ENCODE measurements around the gene ONECUT2. TPM values are rescaled to one million over a fixed set of nuclear protein-coding genes. Genes with fewer than 3 reads are reported as not detected.

ONECUT2 gene
- total RNA-seq, 1 experiment from 2014 or later = 4.3 TPM

DNA sequence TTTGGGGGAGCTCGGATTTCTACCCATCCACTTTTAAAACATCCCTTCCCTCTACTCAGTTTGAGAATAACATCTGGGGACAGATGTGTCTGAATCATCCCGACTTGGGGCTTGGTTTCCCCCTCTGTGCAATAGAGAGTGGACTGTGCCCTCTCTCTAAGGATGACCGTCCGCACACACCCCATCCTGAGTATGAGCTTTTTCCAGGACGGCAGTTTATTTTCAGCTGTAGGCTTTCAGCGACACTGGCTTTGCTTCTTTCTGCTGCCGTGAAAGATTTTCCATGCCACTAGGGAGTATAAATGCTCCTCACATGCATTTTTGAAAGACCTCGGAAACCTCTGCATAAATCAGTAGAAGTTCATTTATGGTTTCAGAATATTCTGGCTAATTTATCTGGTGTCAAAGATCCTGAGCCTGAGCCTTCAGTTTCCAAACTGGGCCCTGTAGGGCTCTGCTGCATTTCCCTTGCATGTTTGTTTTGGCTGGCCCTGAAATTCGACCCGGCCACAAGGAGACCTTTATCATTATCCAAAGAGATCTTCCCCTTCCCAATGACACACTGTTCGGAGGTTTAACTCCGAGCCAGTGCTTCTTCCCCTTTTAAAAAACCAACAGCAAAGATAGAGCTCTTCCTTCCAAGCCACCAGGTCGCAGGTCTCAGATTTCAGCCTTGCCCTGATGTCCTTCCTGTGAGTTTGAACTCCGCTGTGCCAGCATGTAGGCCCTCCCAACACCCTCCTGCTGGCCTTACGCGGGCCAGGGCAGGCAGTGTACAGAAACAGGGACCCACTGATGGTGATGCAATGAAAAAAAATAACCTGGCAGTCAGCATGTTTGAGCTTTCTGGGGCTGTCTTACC is 98.1 kb downstream of the ONECUT2 start:
- no peaks in the 10 kb centered on the region for H3K36me3 ChIP-seq (ENCODE audit: control insufficient read depth in 1 of 2, insufficient read depth in 2 of 2, low read length in 2 of 2)
- TF ChIP-seq POLR2AphosphoS5 (IDR thresholded peaks at IDR 0.05; ENCODE audit: low read depth, low read length) = no peak
- TF ChIP-seq, protein P1, sequence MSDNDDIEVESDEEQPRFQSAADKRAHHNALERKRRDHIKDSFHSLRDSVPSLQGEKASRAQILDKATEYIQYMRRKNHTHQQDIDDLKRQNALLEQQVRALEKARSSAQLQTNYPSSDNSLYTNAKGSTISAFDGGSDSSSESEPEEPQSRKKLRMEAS (IDR thresholded peaks at IDR 0.05) = no peak
- TF ChIP-seq, protein P2, sequence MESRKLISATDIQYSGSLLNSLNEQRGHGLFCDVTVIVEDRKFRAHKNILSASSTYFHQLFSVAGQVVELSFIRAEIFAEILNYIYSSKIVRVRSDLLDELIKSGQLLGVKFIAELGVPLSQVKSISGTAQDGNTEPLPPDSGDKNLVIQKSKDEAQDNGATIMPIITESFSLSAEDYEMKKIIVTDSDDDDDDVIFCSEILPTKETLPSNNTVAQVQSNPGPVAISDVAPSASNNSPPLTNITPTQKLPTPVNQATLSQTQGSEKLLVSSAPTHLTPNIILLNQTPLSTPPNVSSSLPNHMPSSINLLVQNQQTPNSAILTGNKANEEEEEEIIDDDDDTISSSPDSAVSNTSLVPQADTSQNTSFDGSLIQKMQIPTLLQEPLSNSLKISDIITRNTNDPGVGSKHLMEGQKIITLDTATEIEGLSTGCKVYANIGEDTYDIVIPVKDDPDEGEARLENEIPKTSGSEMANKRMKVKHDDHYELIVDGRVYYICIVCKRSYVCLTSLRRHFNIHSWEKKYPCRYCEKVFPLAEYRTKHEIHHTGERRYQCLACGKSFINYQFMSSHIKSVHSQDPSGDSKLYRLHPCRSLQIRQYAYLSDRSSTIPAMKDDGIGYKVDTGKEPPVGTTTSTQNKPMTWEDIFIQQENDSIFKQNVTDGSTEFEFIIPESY (IDR thresholded peaks at IDR 0.05; ENCODE audit: extremely low read depth, insufficient replicate concordance, low read length) = no peak
- TF ChIP-seq RAD21 (IDR thresholded peaks at IDR 0.05; ENCODE audit: low read depth) = no peak
- TF ChIP-seq FOSL1 (IDR thresholded peaks at IDR 0.05; ENCODE audit: low read depth) = no peak
- TF ChIP-seq CEBPB (IDR thresholded peaks at IDR 0.05; ENCODE audit: low read depth) = no peak
- TF ChIP-seq ELF1 (IDR thresholded peaks at IDR 0.05; ENCODE audit: borderline replicate concordance, low read depth) = no peak
- TF ChIP-seq SRF (IDR thresholded peaks at IDR 0.05; ENCODE audit: low read depth) = no peak
- no peak for TF ChIP-seq SIN3A (IDR thresholded peaks at IDR 0.05; ENCODE audit: low read depth)
- no peak for TF ChIP-seq EGR1 (IDR thresholded peaks at IDR 0.05; ENCODE audit: low read depth)
- TF ChIP-seq, protein P3, sequence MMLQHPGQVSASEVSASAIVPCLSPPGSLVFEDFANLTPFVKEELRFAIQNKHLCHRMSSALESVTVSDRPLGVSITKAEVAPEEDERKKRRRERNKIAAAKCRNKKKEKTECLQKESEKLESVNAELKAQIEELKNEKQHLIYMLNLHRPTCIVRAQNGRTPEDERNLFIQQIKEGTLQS (IDR thresholded peaks at IDR 0.05) = no peak
- TF ChIP-seq ZFX (IDR thresholded peaks at IDR 0.05) = no peak
- no peak for TF ChIP-seq TCF7L2 (IDR thresholded peaks at IDR 0.05; ENCODE audit: borderline replicate concordance, extremely low read depth, insufficient read depth, insufficient read length)
- TF ChIP-seq POLR2A (IDR thresholded peaks at IDR 0.05; ENCODE audit: borderline replicate concordance, extremely low read depth, insufficient read depth, insufficient read length) = no peak
- no peak for TF ChIP-seq EZH2 (IDR thresholded peaks at IDR 0.05)
- TF ChIP-seq SP1 (IDR thresholded peaks at IDR 0.05; ENCODE audit: low read depth) = no peak
- TF ChIP-seq YY1 (IDR thresholded peaks at IDR 0.05; ENCODE audit: extremely low read depth, insufficient replicate concordance, low read depth, low read length) = no peak
- TF ChIP-seq, protein P4, sequence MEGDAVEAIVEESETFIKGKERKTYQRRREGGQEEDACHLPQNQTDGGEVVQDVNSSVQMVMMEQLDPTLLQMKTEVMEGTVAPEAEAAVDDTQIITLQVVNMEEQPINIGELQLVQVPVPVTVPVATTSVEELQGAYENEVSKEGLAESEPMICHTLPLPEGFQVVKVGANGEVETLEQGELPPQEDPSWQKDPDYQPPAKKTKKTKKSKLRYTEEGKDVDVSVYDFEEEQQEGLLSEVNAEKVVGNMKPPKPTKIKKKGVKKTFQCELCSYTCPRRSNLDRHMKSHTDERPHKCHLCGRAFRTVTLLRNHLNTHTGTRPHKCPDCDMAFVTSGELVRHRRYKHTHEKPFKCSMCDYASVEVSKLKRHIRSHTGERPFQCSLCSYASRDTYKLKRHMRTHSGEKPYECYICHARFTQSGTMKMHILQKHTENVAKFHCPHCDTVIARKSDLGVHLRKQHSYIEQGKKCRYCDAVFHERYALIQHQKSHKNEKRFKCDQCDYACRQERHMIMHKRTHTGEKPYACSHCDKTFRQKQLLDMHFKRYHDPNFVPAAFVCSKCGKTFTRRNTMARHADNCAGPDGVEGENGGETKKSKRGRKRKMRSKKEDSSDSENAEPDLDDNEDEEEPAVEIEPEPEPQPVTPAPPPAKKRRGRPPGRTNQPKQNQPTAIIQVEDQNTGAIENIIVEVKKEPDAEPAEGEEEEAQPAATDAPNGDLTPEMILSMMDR (IDR thresholded peaks at IDR 0.05 in 2 of 3, conservative IDR thresholded peaks at IDR 0.05 in 1 of 3; ENCODE audit: borderline replicate concordance in 1 of 3, insufficient read depth in 1 of 3, low read depth in 2 of 3, low read length in 2 of 3) = no peak
- no peak for TF ChIP-seq EZH2phosphoT487 (IDR thresholded peaks at IDR 0.05; ENCODE audit: borderline replicate concordance)
- no peak for TF ChIP-seq ZNF274 (IDR thresholded peaks at IDR 0.05; ENCODE audit: low read depth, low read length)
- H3K4me2 ChIP-seq (ENCODE audit: low read length) = no peak overlapping the region
- CTCF ChIA-PET = no interaction called here
- intact Hi-C loops (cut with micrococcal nuclease) = no loop called here
- RAD21 ChIA-PET (ENCODE audit: low non-redundant PET in 1 of 2, low total read pairs in 2 of 2, uncharacterized antibody in 2 of 2, unreplicated experiment in 2 of 2) = no interaction called here
- no TSS peak for BruUV-seq (replicated peaks)
- no peak overlapping the region for H2AFZ ChIP-seq (ENCODE audit: low read depth, low read length, poor library complexity, severe bottlenecking)
- no peak for ATAC-seq
- H3K79me2 ChIP-seq (ENCODE audit: insufficient read depth, low read length) = no peaks in the 10 kb centered on the region
- POLR2A ChIA-PET = no interaction called here
- H4K20me1 ChIP-seq (ENCODE audit: insufficient read depth) = no peaks in the 10 kb centered on the region
- no peaks in the 10 kb centered on the region for H3K27me3 ChIP-seq (ENCODE audit: insufficient read depth, low read length)
- H3K9me2 ChIP-seq (ENCODE audit: insufficient read depth) = no peaks in the 10 kb centered on the region
- no peaks in the 10 kb centered on the region for H3K9me3 ChIP-seq (ENCODE audit: control insufficient read depth in 1 of 2, insufficient read depth in 1 of 2, low read depth in 1 of 2, low read length in 2 of 2)
- no peak overlapping the region for H3K9ac ChIP-seq (ENCODE audit: low read length)
- H3K4me3 ChIP-seq (replicated peaks in 1 of 2; ENCODE audit: low read depth in 1 of 2, low read length in 2 of 2) = no peak overlapping the region
- DNase-seq (ENCODE audit: low read depth, low spot score) = no peak
- H3K27ac ChIP-seq (ENCODE audit: low read depth, low read length) = no peak overlapping the region
- H3K4me1 ChIP-seq (ENCODE audit: control insufficient read depth in 1 of 2, insufficient read depth in 2 of 2, low read length in 2 of 2) = no peaks in the 10 kb centered on the region

All from HCT116 (cell line).